Esophagus squamous epithelium (tissue), 4 donors: ENCODE data around the gene ADH6. TPM values are rescaled to one million over a fixed set of nuclear protein-coding genes. Genes with fewer than 3 reads are reported as not detected.

ENCODE experiments used
- total RNA-seq, 4 donors: library from RNA; depleted of rRNA; stranded (reverse); fragments of >200 nt; gene quantifications; one replicate each; pipeline ENCODE4 v1.1.0, GENCODE V29; 2016

Gene ADH6
- total RNA-seq, 4 donors from 2014 or later = not detected

Other genes with a start within 250 kb of the ADH6 start
- 10 to 100 TPM; 48.5 to 81.6 (median 72.1) TPM for gene METAP1, start 223.5 kb downstream of the ADH6 start, total RNA-seq
- gene ADH5, start 130.5 kb downstream of the ADH6 start, total RNA-seq = 100 to 1,000 TPM in 2 of 4 donors, 10 to 100 TPM in 2; 24.8 to 183 (median 110) TPM
- 1 to 10 TPM in 2 of 4 donors, not detected in 2; 1.9 to 6.2 TPM for gene ADH4, start 74.9 kb downstream of the ADH6 start, total RNA-seq
- not detected for gene ADH1A, start 71.7 kb upstream of the ADH6 start, total RNA-seq
- gene ADH1B, start 102.2 kb upstream of the ADH6 start, total RNA-seq = 100 to 1,000 TPM in 2 of 4 donors, 10 to 100 TPM in 2; 12.9 to 468 (median 181) TPM
- gene ADH1C, start 133.5 kb upstream of the ADH6 start, total RNA-seq = 10 to 100 TPM in 2 of 4 donors, 1 to 10 TPM in 1, under 1 TPM in 1; 0.75 to 12.6 (median 8.4) TPM
- 100 to 1,000 TPM; 173 to 420 (median 318) TPM for gene ADH7, start 216.1 kb upstream of the ADH6 start, total RNA-seq